A204.1 (cell line): ENCODE results near the gene HTN1.
"Not testable (repeated sequence)": the region's sequence is repeated elsewhere in the genome, so short reads cannot be mapped to it uniquely, and the experiment has no call there.

Experiments
- FAIRE-seq: peaks from 2 replicates; lab custom pipeline; 2012; peaks lifted over from hg19 to GRCh38; lab: Jason Lieb, UNC

The HTN1 gene

DNA sequence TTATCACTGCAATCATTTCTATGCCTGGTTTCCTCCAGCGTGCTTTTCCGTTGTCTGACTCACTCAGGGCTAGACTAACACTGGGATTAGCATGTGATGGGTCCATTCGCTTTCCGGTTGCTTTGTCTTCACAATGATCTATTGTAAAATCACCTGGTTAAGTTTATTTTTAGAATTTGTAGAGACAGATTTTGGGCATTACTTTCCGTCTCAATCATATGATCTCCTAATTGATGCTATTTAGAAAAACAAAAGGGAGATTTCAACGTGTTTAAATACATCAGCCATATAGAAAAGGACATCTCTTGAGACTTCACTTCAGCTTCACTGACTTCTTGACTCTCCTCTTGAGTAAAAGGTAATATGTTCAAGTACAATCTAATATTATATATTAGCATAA is at the start of gene HTN1:
TSS of gene HTN1 (plus strand) at position 301 of the 400 bp plus-strand sequence. CDS start 2,639 bp downstream, outside the sequence.
- peak; percentile 16 for FAIRE-seq

DNA sequence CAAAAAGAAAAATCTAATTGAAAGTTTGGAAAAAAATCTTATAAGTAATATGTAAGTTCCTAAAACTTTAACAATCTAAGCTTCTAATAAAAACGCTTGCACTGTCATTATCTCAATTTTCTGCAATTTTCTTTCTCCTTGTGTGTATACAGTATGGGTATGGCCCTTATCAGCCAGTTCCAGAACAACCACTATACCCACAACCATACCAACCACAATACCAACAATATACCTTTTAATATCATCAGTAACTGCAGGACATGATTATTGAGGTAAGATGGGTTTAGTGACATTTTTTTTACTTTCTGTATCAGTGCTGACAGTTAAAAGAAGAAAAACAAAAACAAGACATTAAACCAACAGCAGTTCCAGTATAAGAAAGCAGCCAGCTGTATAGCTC is 49.5 kb upstream of the HTN1 start:
- no peak for FAIRE-seq

DNA sequence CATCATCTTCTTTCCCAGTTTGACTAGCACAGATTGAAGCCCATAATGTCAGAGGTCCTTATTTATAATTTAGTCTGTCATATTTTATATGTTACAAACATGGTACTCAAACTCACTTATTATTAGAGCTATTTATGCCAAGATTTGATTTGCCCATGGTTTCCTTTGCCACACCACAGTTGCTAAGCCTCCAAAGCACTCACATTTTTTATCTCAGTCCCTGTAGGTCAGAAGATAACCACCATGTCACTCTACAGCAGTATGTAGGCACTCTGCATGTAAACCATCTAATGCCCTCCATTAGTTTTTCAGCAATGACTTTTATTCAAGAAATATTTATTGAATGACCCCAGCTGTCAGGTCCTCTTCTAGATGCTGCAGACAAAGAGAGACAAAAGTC is 47.7 kb upstream of the HTN1 start:
- no peak for FAIRE-seq

- no peak for FAIRE-seq
Observed at GRCh38 chr4:70008771-70009170, 41.5 kb upstream of the HTN1 start.

GRCh38 chr4:70019006-70019405 is 31.2 kb upstream of the HTN1 start:
- not testable (repeated sequence) for FAIRE-seq

- no peak for FAIRE-seq
Observed at GRCh38 chr4:70023218-70023617, 27.0 kb upstream of the HTN1 start.

DNA sequence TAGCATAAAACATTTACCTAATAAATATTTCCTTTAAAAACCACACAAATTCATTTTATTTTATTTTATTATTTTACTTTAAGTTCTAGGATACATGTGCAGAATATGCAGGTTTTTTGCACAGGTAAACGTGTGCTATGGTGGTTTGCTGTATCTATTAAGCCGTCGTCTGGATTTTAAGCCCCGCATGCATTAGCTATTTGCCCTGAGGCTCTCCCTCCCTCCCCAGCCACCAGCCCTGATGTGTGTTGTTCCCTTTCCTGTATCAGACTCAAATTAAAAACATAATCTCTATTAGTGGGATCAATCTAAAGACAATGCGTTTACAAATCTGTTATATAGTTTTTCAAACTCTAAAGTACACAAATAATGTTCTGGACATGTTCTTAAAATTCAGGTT is 23.2 kb upstream of the HTN1 start:
- FAIRE-seq, result no peak

DNA sequence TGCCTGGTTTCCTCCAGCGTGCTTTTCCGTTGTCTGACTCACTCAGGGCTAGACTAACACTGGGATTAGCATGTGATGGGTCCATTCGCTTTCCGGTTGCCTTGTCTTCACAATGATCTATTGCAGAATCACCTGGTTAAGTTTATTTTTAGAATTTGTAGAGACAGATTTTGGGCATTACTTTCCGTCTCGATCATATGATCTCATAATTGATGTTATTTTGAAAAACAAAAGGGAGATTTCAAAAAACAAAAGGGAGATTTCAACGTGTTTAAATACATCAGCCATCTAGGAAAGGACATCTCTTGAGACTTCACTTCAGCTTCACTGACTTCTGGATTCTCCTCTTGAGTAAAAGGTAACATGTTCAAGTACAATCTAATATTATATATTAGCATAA is 22.1 kb upstream of the HTN1 start, which contains the start of gene HTN3:
TSS of gene HTN3 (plus strand) at position 301 of the 400 bp plus-strand sequence. CDS start 2,282 bp downstream, outside the sequence.
- not testable (repeated sequence) for FAIRE-seq

DNA sequence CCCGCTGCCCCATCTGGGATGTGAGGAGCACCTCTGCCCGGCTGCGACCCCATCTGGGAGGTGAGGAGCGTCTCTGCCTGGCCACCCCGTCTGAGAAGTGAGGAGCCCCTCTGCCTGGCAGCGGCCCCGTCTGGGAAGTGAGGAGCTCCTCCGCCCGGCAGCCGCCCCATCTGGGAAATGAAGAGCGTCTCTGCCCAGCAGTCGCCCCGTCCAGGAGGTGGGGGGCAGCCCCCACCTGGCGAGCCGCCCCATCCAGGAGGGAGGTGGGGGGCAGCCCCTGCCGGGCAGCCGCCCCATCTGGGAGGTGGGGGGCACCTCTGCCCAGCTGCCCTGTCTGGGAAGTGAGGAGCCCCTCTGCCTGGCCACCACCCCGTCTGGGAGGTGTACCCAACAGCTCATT is 12.7 kb upstream of the HTN1 start:
- FAIRE-seq, result not testable (repeated sequence)

GRCh38 chr4:70039928-70040327 is 10.3 kb upstream of the HTN1 start:
- not testable (repeated sequence) for FAIRE-seq

GRCh38 chr4:70041652-70042286 is 8.5 kb upstream of the HTN1 start:
- no peak for FAIRE-seq

DNA sequence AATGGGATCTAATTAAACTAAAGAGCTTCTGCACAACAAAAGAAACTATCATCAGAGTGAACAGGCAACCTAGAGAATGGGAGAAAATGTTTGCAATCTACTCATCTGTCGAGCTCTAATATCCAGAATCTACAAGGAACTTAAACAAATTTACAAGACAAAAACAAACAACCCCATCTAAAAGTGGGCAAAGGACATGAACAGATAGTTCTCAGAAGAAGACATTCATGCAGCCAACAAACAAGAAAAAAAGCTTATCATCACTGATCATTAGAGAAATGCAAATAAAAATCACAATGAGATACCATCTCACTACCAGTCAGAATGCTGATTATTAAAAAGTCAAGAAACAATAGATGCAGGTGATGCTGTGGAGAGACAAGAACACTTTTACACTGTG is 6.3 kb downstream of the HTN1 start:
- FAIRE-seq, result not testable (repeated sequence)

GRCh38 chr4:70057651-70058050 is 7.4 kb downstream of the HTN1 start:
- FAIRE-seq, result no peak

DNA sequence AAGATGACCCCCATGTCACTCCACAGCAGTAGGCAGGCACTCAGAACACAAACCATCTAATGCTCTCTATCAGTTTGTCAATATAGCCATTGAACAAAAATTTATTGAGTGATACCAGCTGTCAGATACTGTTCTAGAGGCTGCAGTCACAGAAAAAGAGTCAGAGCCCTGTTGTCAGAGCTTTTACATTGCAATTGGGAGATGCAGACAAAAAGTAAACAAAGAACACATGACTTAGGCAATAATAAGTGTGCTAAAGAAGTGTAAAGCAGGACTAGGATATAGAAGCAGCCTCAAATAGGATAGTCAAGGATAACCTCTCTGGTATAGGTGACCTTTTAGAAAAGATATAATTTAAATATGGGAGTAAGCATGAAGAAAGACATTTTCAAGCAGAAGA is 8.9 kb downstream of the HTN1 start:
- no peak for FAIRE-seq

DNA sequence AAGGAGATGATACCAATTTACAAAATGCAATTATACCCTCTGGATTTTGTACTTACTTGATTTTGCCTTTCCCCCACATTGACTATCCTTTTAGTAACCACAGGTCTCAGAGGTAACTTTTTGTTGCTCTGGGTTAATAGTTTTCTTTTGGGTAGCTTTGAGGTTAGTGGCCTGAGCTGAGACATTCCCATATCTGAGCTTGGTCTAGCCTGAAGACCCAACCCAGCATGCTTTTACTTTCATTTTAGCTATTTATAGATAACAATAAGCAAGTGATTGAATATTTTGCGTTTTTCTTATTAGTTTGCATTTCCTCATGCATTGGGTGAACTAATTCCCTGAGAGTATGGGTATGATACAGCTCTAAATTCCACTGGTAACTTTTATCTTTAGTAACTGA is 11.8 kb downstream of the HTN1 start:
- no peak for FAIRE-seq

DNA sequence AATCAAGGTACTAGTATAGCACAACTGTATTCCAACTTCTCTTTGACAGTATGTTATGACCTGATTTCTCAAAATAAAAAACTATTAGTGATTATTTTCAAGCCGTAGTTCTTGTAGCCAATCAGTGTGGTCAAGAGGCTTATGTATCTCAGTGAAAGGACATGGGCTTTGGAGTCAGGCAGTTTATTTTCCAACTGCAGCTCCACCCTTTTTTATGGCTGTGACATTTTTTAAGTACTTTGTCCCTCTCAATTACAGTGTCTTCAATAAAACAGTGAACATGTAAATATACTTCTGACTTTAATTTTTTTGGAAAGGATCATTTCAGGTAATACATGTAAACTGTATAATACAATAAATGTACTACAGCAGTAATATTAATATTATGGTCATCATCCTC is 30.0 kb downstream of the HTN1 start:
- no peak for FAIRE-seq

- FAIRE-seq, result no peak
Observed at GRCh38 chr4:70099206-70099605, 49.0 kb downstream of the HTN1 start.
